ENCODE data around the gene ZNF44. TPM values are rescaled to one million over a fixed set of nuclear protein-coding genes. Genes with fewer than 3 reads are reported as not detected.
A peak's percentile ranks its signal among the peaks of the same experiment; 100 is the strongest.

ZNF44 gene
- total and polyA plus RNA-seq, 2 of the 13 experiments (the other 11 are each of a cell fraction or from before 2014, with no cell fraction given) = 6.9 to 15.7 TPM

- TF ChIP-seq PITX1 (CRISPR knock-in tag; IDR thresholded peaks at IDR 0.05) = peak; percentile 63
- no peak; the same call in 1 of the 2 replicates for TF ChIP-seq SAFB2 (CRISPR knock-in tag; IDR thresholded peaks at IDR 0.05; ENCODE audit: borderline replicate concordance, low read depth)
- TF ChIP-seq PTBP1 (IDR thresholded peaks at IDR 0.05; ENCODE audit: low read depth, low read length, poor library complexity, severe bottlenecking) = no peak
- peak; percentile 54; the same call in 1 of the 2 replicates for TF ChIP-seq THAP9 (CRISPR knock-in tag; IDR thresholded peaks at IDR 0.05; ENCODE audit: borderline replicate concordance)
- peak; percentile 91 for TF ChIP-seq SP2 (CRISPR knock-in tag; IDR thresholded peaks at IDR 0.05)
- no peak for TF ChIP-seq ZHX2 (IDR thresholded peaks at IDR 0.05; ENCODE audit: low read depth)
- no peak for TF ChIP-seq ZHX2 (CRISPR knock-in tag; IDR thresholded peaks at IDR 0.05; ENCODE audit: borderline replicate concordance)
- peak; percentile 5; the same call in 1 of the 2 replicates for TF ChIP-seq HNF4A (CRISPR knock-in tag; IDR thresholded peaks at IDR 0.05)
- TF ChIP-seq ZFP62 (CRISPR knock-in tag; IDR thresholded peaks at IDR 0.05) = no peak
- TF ChIP-seq ATM (IDR thresholded peaks at IDR 0.05; ENCODE audit: borderline replicate concordance) = no peak
- no peak for TF ChIP-seq ZBTB39 (CRISPR knock-in tag; IDR thresholded peaks at IDR 0.05)
- peak; percentile 76 for TF ChIP-seq AGO1 (IDR thresholded peaks at IDR 0.05; ENCODE audit: low read depth, low read length, poor library complexity, severe bottlenecking)
- TF ChIP-seq ZMAT5 (CRISPR knock-in tag; IDR thresholded peaks at IDR 0.05; ENCODE audit: borderline replicate concordance, low read depth) = no peak
- TF ChIP-seq ZNF598 (CRISPR knock-in tag; IDR thresholded peaks at IDR 0.05; ENCODE audit: borderline replicate concordance) = peak; percentile 57; the same call in 1 of the 2 replicates
- TF ChIP-seq FLYWCH1 (CRISPR knock-in tag; IDR thresholded peaks at IDR 0.05) = no peak
- no peak for TF ChIP-seq CENPX (CRISPR knock-in tag; IDR thresholded peaks at IDR 0.05)
- peak; percentile 85 for TF ChIP-seq MEIS2 (CRISPR knock-in tag; IDR thresholded peaks at IDR 0.05)
Observed at GRCh38 chr19:12333162-12334159, 38.8 kb upstream of the ZNF44 start, which contains the start of gene ZNF563 (continued).

All from HepG2 (cell line).